ENCODE data around the gene FAM187B. TPM values are rescaled to one million over a fixed set of nuclear protein-coding genes. Genes with fewer than 3 reads are reported as not detected.

Gene FAM187B
- total and polyA plus RNA-seq, 10 donors: 0.48 to 0.61 (median 0.51) TPM; not detected in 7

- H3K27me3 ChIP-seq (replicated peaks in 1 of 7): no peaks in the 10 kb centered on the region
- H3K36me3 ChIP-seq: no peaks in the 10 kb centered on the region
- no peak for DNase-seq
- 73 to 78% (median 75%) methylated on average over 8 of the region's 8 CpGs for WGBS, 5 donors
- TF ChIP-seq CTCF (IDR thresholded peaks at IDR 0.05 in 8 of 11, conservative IDR thresholded peaks at IDR 0.05 in 3 of 11) (no peak), POLR2A (IDR thresholded peaks at IDR 0.05) (no peak), POLR2AphosphoS5 (IDR thresholded peaks at IDR 0.05) (no peak)
- intact Hi-C loops (cut with DNase I; ENCODE audit: low total_unique reads): loop anchor here (10.0 kb wide), 1 partner anchor 53 kb away; the partner anchor contains the start of gene FXYD5
- peak overlapping the region; percentile 61 to 98 (median 84) for H3K27ac ChIP-seq
- no peak overlapping the region for H3K4me3 ChIP-seq
- H3K4me1 ChIP-seq: peaks cover 36 to 84% (median 74%) of the 10 kb centered on the region in 6 donors
- H3K9me3 ChIP-seq: peaks cover 0 to 3% (median 0%) of the 10 kb centered on the region in 8 donors
Observed at GRCh38 chr19:35207391-35207871, 21.1 kb downstream of the FAM187B start.

- Histone ChIP-seq H3K4me3 (peak overlapping the region in 1 of 8 donors; percentile 35), H3K27ac (peak overlapping the region; percentile 61 to 98 (median 84)), H3K36me3 (no peaks in the 10 kb centered on the region), H3K4me1 (peaks cover 31 to 79% (median 68%) of the 10 kb centered on the region in 6 donors), H3K27me3 (replicated peaks in 1 of 7) (no peaks in the 10 kb centered on the region), H3K9me3 (peaks cover 0 to 3% (median 0%) of the 10 kb centered on the region in 8 donors)
- WGBS, 5 donors: 67 to 100% (median 86%) methylated on average over 1 of the region's 1 CpG
- DNase-seq: no peak
- TF ChIP-seq CTCF (IDR thresholded peaks at IDR 0.05 in 8 of 11, conservative IDR thresholded peaks at IDR 0.05 in 3 of 11) (no peak), POLR2A (IDR thresholded peaks at IDR 0.05) (no peak), POLR2AphosphoS5 (IDR thresholded peaks at IDR 0.05) (no peak)
- intact Hi-C loops (cut with DNase I; ENCODE audit: low total_unique reads): loop anchor here (10.0 kb wide), 1 partner anchor 52 kb away; the partner anchor contains the start of gene FXYD5
Observed at GRCh38 chr19:35206855-35207254, 21.7 kb downstream of the FAM187B start.

- H3K27me3 ChIP-seq (replicated peaks in 1 of 7): no peaks in the 10 kb centered on the region
- no peak for TF ChIP-seq CTCF (IDR thresholded peaks at IDR 0.05 in 8 of 11, conservative IDR thresholded peaks at IDR 0.05 in 3 of 11)
- TF ChIP-seq POLR2AphosphoS5 (IDR thresholded peaks at IDR 0.05): peak in 1 of 3 donors; percentile 90
- peak in 1 of 3 donors; percentile 12 for TF ChIP-seq POLR2A (IDR thresholded peaks at IDR 0.05)
- peak overlapping the region in 1 of 8 donors; percentile 35 for H3K4me3 ChIP-seq
- peaks cover 0 to 3% (median 0%) of the 10 kb centered on the region in 8 donors for H3K9me3 ChIP-seq
- 20 to 30% (median 24%) methylated on average over 5 of the region's 5 CpGs for WGBS, 5 donors
- peak overlapping the region; percentile 61 to 98 (median 84) for H3K27ac ChIP-seq
- no peak for DNase-seq
- intact Hi-C loops (cut with DNase I; ENCODE audit: low total_unique reads): loop anchor here (10.0 kb wide), 1 partner anchor 52 kb away; the partner anchor contains the start of gene FXYD5
- no peaks in the 10 kb centered on the region for H3K36me3 ChIP-seq
- peaks cover 27 to 74% (median 63%) of the 10 kb centered on the region in 6 donors for H3K4me1 ChIP-seq
Observed at GRCh38 chr19:35206379-35206778, 22.2 kb downstream of the FAM187B start.

- intact Hi-C loops (cut with DNase I; ENCODE audit: low total_unique reads): loop anchor here (10.0 kb wide), 1 partner anchor 51 kb away; the partner anchor contains the start of gene FXYD5
- DNase-seq: no peak
Observed at GRCh38 chr19:35205733-35206323, 22.7 kb downstream of the FAM187B start.

More at GRCh38 chr19:35205733-35206323, 22.7 kb downstream of the FAM187B start:
- no peaks in the 10 kb centered on the region for H3K36me3 ChIP-seq
- peak overlapping the region; percentile 61 to 98 (median 84) for H3K27ac ChIP-seq
- TF ChIP-seq POLR2A (IDR thresholded peaks at IDR 0.05): no peak
- TF ChIP-seq POLR2AphosphoS5 (IDR thresholded peaks at IDR 0.05): no peak
- no peak for TF ChIP-seq CTCF (IDR thresholded peaks at IDR 0.05 in 8 of 11, conservative IDR thresholded peaks at IDR 0.05 in 3 of 11)
- WGBS, 5 donors: 63 to 83% (median 79%) methylated on average over 6 of the region's 6 CpGs
- H3K27me3 ChIP-seq (replicated peaks in 1 of 7): no peaks in the 10 kb centered on the region
- H3K9me3 ChIP-seq: peaks cover 0 to 3% (median 0%) of the 10 kb centered on the region in 8 donors
- H3K4me1 ChIP-seq: peaks cover 24 to 72% (median 58%) of the 10 kb centered on the region in 6 donors
- no peak overlapping the region for H3K4me3 ChIP-seq

All from spleen (tissue), 11 donors.